GM21576 (cell line): ENCODE results near the gene PRSS1.
"Not testable (repeated sequence)": the region's sequence is repeated elsewhere in the genome, so short reads cannot be mapped to it uniquely, and the experiment has no call there.

Experiments used
- ATAC-seq: cut with Tn5 transposase; IDR thresholded peaks from one replicate; pipeline ENCODE4 v1.9.1; 2021; ENCODE audit warnings: mild to moderate bottlenecking, moderate library complexity; ENCODE audit not compliant: unreplicated experiment

The PRSS1 gene

DNA sequence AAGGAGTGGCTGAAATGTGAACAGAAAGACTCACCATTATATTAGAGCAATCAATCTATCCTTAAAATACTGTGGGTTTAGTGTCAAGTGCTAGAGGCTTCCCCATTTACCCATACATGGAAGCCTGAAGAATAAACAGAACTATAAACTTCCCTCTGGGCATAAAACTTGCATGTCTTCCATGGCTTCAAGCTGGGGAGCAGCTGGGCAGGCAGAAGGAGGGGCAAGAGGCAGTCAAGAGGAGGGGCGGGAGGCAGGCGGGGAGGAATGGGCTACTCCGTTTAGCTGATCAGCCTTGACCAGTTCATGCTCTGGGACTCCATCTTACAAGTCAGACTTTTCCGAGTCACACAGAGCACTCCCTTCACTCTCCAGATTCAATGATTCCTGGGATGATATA lies 3.5 kb upstream of the PRSS1 start:
- ATAC-seq, result no peak

DNA sequence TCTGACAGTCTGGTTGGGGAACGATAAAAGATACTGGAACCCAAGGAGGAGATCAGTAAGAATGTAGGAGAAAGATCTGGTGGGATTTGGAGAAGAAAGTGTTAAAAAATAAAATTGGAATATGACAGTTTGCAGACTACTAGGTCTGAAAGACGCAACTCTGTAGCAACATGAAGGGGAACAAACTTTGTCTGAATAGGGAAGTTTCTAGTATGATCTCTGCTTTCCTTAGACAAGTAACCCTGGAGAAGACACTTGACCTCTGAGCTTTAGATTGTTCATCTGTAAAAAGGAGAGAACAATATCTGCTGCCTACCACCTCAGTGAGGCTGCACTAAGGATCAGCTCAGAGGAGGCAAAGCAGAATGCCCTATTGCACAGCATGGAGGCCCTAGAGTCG lies 3.0 kb upstream of the PRSS1 start:
- ATAC-seq, result no peak

DNA sequence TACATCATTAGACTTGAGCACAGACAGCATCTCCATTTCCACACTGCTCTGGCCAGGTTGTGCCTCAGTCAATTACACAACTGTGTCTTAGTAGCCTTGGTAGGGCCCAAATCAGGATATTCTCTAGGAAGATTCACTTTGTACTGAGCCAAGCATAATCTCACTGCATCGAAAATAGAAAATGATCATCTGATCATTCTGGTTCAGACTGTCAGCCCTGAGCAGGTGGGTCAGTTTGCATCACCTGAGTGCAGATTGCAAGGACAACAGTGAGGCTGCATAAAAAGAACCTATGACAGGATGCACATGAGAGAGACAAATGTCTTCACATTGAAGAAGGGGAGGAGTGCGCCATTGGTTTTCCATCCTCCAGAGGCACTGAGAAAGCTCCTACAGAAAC lies 862 bp upstream of the PRSS1 start:
- not testable (repeated sequence) for ATAC-seq

DNA sequence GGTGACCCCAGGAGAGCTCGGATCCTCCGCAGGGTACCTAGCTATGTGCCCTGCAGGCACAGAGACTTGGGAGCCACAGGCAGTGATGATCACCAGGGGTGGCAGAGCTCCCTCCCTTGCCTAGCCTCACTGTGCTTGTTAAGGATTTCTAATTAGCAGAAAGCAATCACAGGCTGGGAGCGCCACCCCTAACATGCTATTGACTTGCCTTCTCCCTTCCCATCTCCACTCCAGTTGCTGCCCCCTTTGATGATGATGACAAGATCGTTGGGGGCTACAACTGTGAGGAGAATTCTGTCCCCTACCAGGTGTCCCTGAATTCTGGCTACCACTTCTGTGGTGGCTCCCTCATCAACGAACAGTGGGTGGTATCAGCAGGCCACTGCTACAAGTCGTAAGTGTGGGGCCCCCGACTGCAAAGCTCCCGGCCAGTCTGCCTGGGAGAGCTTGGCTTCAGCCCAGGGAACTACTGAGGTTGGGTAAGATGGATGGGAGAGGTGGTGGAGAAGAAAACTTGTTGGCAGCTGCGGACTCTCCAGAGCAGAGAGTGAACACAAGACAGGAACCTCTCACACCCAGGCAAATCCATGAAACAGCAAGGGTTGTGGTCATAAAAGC lies 1.2 kb downstream of the PRSS1 start:
- no peak for ATAC-seq

DNA sequence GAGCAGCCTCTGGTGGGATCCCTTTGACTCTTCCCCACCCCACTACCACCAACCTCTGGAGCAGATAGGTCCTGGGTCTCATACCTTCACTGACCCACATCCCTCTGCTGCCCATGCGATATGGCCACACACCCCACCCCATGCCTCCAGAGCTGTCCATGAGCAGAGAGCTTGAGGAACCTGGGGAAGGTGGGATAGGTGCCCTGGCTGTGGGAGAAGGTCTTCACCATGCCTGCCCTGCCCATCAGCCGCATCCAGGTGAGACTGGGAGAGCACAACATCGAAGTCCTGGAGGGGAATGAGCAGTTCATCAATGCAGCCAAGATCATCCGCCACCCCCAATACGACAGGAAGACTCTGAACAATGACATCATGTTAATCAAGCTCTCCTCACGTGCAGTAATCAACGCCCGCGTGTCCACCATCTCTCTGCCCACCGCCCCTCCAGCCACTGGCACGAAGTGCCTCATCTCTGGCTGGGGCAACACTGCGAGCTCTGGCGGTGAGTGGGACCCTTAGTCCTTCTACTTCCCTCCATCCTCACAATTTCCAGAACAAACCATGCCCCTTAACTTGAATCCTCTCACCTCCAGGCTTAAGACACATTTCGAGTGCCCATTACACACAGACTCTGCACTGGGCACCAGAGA lies 2.4 kb downstream of the PRSS1 start:
- ATAC-seq, result not testable (repeated sequence)

DNA sequence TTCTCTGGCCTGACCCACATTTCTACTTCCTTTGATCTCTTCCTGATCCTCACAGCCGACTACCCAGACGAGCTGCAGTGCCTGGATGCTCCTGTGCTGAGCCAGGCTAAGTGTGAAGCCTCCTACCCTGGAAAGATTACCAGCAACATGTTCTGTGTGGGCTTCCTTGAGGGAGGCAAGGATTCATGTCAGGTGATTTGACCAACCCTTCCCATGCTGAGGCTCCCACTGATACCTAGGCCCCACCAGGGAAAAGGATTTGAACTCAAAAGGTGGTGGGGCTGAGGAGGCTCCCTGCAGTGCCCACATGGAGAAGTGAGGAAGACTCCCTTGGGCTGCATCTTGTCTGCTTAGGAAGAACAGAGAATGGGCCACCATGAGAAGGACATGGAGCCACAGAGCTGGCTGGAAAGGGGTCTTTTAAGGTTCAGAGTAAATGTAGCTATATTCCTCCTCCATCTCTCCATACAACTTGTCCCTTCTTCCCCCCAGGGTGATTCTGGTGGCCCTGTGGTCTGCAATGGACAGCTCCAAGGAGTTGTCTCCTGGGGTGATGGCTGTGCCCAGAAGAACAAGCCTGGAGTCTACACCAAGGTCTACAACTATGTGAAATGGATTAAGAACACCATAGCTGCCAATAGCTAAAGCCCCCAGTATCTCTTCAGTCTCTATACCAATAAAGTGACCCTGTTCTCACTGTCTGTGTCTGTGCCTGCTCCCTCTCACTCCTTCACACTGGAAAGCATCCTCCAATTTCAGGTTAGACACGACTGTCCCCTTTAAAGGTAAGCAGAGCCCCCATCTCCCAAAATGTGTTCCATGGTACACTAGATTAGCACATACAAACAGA lies 3.3 kb downstream of the PRSS1 start:
- no peak for ATAC-seq

DNA sequence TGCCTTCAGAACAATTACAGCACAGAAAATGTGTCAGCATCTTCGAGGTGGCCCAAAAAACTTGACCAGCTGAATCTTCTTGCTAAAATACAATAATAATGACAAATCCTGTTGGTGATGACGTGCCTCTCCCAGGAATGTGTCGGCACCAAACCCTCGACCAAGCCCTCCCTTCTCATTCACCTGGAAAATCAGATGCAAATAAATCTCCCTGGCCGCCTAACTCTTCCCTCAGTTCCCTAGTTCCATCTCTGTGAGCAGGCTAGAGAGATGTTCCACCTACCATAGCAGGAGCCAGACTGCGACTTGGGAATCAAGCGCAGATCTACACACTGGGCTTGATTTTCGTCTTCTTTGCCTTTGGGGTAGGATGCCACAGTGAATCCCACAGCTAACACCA lies 4.1 kb downstream of the PRSS1 start:
- no peak for ATAC-seq

DNA sequence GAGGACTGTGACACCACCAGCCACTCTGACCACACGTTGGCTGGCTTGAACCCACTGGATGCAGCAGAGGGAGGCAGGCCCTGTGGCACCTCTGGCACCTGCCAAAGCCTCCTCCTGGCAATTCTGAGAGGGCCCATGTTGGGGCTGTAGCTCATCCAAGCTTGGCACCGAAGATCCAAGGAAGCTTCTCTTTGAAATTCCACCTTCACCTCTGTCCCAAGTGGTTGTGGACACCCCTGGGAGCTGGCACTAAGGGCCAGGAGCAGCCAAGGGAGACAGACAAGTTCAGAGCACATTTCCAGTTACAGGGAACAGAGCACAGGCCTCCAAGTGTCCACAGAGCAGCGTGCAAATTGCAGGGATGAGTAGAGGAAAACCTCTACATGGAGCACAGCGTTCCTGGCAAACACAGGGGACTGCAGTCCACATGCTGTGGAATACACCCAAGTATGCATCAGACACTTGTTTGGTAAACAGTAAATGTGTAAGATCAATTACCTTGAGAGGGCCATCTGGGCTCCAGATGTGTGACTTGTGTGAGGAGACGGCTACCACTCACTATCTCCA lies 4.7 kb downstream of the PRSS1 start:
- not testable (repeated sequence) for ATAC-seq

DNA sequence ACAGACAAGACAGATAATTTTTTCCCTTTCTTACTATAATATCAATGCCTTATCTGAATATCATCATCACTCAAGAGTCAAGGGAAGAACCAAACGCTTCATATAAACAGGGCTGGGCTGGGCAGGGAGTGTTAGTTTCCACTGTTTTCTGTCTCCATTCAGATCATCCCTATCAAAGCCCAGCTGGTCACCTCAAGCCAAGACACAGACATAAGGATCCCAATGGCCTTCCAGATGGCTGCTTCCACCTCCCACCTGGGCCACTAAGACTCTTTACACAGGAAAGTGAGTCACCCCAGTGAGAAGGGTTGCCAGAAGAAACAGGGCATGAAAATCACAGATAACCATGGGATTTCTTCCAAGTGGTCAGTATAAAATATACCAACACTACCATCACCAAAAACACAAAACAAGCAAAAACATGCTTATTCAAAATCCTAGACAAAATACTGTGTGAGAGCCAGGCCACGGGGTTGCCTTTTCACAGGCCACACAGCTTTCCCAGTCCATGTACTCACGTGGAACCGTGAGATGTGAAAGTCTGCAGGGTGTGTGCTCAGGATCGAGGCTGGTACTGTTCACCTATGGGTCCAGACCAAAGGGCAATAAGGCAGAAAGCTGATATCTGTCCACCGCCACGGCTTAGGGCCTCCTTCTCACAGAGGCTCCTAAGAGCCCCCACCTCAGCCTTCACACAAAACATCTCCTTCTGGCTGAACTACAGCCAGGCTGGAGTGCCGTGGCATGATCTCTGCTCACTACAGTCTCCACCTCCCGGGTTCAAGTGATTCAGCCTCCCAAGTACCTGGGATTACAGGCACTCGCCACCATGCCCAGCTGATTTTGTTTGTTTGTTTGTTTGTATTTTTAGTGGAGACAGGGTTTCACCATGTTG lies 5.7 kb downstream of the PRSS1 start:
- no peak for ATAC-seq

DNA sequence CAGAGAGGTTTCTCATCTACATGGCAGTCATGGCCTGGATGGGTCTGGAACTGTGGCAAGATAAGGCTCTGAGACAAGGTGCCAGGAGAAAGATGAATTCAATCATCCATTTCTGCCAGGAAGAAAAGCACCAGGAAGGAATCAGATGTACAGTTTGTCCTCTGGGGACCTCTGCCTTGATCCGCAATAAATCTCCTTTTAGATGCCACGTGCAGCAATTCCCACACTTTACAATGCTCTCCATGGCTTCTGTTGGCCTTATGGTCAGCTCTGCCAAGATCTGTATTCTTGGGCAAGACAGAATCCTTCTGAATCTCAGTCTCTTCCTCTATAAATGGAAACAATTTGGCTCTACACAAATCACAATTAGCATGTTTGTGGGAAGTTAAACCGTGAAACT lies 9.0 kb downstream of the PRSS1 start:
- ATAC-seq, result not testable (repeated sequence)

DNA sequence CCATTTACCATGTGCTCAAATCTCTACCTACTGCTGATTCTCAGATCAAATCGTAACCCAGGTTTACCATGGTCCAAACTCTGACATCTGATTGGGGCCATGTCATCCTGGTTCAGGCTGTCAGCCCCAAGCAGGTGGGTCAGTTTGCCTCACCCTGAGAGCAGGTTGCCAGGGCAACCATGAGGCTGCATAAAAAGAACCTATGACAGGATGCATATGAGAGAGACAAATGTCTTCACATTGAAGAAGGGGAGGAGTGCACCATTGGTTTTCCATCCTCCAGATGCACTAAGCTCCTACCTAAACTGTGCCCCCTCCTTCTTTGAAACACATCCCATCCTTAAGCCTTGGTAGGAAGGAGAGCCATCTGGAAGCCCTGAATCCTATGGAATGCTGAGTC lies 10.2 kb downstream of the PRSS1 start:
- no peak for ATAC-seq

DNA sequence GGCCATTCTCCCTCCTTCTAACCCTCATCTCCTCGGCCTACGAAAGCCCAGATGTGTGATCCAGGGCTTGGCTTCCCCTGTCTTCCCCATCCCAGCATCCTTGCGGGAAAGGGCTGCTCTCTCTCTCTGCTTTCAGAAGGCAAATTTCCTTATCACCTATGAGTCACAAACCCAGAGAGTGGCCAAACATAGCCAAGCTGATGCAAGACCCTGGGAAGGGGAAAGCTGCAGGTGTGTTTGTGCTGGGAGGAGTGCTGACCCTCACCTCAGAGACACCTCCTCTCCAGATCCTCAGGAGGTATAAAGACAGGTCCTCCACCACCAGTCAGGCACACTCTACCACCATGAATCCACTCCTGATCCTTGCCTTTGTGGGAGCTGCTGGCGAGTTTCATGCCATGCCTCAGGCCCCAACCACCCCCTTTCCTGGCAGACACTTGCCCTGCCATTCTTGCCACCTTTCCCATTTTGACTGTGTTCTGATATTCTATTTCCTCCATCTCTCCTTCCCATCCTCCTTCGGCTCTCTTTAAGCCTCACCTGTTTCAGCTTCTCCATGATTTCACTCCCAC lies 10.9 kb downstream of the PRSS1 start:
- ATAC-seq, result no peak

DNA sequence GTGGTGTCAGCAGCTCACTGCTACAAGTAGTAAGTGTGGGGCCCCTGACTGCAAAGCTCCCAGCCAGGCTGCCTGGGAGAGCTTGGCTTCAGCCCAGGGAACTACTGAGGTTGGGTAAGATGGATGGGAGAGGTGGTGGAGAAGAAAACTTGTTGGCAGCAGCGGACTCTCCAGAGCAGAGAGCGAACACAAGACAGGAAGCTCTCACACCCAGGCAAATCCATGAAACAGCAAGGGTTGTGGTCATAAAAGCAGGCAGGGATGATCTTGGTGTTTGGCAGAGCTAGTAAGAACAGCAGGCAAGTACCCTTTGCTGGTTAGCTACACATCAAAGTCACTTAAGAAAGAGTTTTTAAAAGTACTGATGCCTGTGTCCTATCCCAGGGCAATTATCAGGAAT lies 12.3 kb downstream of the PRSS1 start:
- ATAC-seq, result not testable (repeated sequence)

DNA sequence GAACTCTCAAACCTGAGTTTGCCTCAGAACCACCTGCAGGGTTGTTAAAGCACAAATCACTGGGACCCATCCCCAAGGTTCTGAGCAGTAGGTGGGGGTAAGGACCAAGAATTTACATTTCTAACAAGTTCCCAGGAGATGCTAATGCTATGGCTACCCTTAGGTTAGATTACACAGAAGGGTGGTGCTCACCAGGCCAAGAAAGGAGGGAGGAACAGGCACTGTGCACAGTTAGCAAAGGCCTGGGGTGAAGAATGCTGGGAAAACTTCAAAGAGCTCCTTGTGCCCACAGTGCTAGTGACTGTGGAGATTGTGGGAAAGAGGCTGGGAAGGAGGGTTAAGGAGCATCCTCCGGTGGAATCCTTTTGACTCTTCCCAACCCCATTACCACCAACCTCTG lies 12.8 kb downstream of the PRSS1 start:
- ATAC-seq, result no peak

DNA sequence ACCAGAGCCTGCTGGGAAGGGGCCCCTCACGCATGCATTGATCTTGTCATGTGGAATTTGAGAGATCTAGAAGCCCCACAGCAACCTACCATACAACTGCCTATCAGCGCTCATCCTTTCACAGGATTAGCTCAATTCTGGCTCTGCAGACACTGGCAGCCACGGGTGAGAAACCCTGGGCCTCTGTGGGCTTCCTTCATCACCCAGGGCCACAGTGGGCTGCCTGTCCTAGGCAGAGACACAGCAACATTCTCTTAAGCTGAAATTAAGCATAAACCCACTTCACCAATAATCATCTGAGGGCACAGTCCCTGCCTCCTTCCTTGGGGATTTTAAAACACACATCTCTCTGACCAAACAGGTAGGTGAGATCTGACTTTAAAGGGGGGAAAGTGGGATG lies 18.2 kb downstream of the PRSS1 start:
- no peak for ATAC-seq

DNA sequence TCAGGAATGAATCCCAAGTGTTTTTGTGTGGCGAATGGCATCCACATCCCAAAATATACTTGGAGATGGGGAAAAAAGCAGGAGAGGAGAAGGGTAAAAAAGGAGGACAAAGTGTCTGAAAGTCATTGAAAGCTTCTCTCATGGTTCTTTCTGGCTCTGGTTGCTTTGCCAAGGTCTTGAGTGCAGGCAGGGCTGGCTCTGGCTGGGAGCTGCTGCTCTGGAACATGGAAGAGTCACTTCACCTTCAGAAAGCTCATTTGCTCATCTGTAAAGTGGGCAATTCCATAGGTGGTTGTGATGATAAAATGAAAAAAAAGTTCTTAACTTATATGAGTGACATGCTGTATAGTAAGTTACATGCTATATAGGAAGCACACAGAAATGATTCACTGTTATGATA lies 18.6 kb downstream of the PRSS1 start:
- no peak for ATAC-seq

DNA sequence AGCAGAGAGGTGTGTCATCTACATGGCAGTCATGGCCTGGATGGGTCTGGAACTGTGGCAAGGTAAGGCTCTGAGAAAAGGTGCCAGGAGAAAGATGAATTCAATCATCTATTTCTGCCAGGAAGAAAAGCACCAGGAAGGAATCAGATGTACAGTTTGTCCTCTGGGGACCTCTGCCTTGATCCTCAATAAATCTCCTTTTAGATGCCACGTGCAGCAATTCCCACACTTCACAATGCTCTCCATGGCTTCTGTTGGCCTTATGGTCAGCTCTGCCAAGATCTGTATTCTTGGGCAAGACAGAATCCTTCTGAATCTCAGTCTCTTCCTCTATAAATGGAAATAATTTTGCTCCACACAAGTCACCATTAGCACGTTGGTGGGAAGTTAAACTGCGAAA lies 19.6 kb downstream of the PRSS1 start:
- ATAC-seq, result not testable (repeated sequence)

DNA sequence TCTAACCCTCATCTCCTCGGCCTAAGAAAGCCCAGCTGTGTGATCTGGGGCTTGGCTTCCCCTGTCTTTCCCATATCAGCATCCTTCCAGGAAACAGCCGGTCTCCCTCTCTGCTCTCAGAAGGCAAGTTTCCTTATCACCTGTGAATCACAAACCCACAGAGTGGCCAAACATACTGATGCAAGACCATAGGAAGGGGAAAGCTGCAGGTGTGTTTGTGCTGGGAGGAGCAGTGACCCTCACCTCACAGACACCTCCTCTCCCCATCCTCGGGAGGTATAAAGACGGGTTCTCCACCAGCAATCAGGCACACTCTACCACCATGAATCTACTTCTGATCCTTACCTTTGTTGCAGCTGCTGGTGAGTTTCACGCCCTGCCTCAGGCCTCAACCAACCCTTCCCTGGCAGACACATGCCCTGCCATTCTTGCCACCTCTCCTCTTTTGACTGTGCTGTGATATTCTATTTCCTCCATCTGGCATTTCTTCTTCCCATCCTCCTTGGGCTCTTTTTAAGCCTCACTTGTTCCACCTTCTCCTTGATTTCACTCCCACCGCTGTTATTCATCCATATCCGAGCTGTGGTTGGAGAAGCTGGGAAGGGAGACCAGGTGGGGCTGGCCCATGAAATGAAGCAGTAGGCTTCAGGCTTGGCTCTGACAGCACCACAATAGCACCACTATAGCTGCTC lies 21.5 kb downstream of the PRSS1 start, which contains the start of gene PRSS2:
TSS of gene PRSS2 (plus strand) at position 310 of the 692 bp plus-strand sequence. CDS start at position 323, 13 bp downstream.
- ATAC-seq, result no peak

DNA sequence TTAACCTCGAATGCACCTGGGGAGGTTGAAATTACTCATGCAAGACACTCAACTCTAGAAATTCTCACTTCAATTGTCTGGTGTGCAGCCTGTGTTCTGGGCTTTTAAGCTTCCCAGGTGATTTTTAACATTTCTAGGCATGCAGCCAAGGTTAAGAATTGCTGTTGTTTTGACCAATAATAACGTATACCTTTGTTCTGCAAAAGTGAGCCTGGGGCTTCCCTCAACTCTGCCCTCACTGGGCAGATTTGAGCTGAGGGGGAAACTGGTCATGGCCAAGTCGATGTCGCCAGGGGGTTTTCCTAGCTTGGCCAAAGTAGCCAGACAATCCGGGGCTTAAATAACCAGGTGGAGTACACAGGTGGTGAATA lies 22.1 kb downstream of the PRSS1 start:
- ATAC-seq, result peak; percentile 89

DNA sequence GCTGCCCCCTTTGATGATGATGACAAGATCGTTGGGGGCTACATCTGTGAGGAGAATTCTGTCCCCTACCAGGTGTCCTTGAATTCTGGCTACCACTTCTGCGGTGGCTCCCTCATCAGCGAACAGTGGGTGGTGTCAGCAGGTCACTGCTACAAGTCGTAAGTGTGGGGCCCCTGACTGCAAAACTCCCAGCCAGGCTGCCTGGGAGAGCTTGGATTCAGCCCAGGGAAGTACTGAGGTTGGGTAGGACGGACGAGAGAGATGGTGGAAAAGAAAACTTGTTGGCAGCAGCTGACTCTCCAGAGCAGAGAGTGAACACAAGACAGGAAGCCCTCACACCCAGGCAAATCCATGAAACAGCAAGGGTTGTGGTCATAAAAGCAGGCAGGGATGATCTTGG lies 22.8 kb downstream of the PRSS1 start:
- no peak for ATAC-seq
